H1 (cell line): ENCODE data around the gene AMHR2. TPM values are rescaled to one million over a fixed set of nuclear protein-coding genes. Genes with fewer than 3 reads are reported as not detected.

Experiments used
- ASH2L ChIP-seq: fragments of 200-600, 300-600 bp; sonication (generic); IDR thresholded peaks from one replicate; pipeline ENCODE4 v1.7.1; 2017; ENCODE audit warnings: low read length
- BCL11A ChIP-seq, 2 experiments: IDR thresholded peaks; one replicate each; pipeline ENCODE4 v1.6.1; 2011; ENCODE audit warnings: low read depth in 2 of 2, low read length in 2 of 2, mild to moderate bottlenecking in 2 of 2
- KDM5A ChIP-seq: fragments of 200-600 bp; IDR thresholded peaks from 2 replicates; pipeline ENCODE4 v1.7.1; 2012; ENCODE audit warnings: mild to moderate bottlenecking, low read length, inconsistent platforms, mixed read lengths
- MAFK ChIP-seq: IDR thresholded peaks from 2 replicates; pipeline ENCODE4 v1.6.1; 2012; ENCODE audit warnings: low read depth, mild to moderate bottlenecking, improper control_type of control experiment, low read length
- MAX ChIP-seq: IDR thresholded peaks from 2 replicates; pipeline ENCODE4 v1.6.1; 2012; ENCODE audit warnings: inconsistent platforms
- POU5F1 ChIP-seq: IDR thresholded peaks from 2 replicates; pipeline ENCODE4 v1.6.1; 2011; ENCODE audit warnings: low read depth, mild to moderate bottlenecking, low read length, moderate library complexity
- SP1 ChIP-seq: IDR thresholded peaks from 2 replicates; pipeline ENCODE4 v1.6.1; 2011; ENCODE audit warnings: low read depth, low read length
- TBP ChIP-seq: IDR thresholded peaks from 2 replicates; pipeline ENCODE4 v1.6.1; 2011; ENCODE audit warnings: low read depth, low read length, improper control_type of control experiment
- polyA plus RNA-seq, 7 experiments: library from polyadenylated mRNA; depleted of rRNA in 3 of 7; stranded (reverse) in 5 of 7; unstranded in 2 of 7; fragments of >200 nt in 5 of 7; fragments of 200-250 nt in 2 of 7; gene quantifications; 1 replicate in 5 of 7; 2 replicates in 1 of 7; 4 replicates in 1 of 7; pipeline versions ENCODE4 v1.2.1 to v1.2.3, GENCODE V29; 2011 to 2013; ENCODE audit warnings: missing spikeins in 2 of 7, mixed read lengths in 2 of 7
- total RNA-seq: library from RNA; stranded (reverse); fragmentation: NEBNext Ultra II Directional; extraction: Animal tissue kit (Norgen Biotek cat#: 25700); gene quantifications from 2 replicates; pipeline ENCODE4 v1.2.1, GENCODE V29; 2021

AMHR2 gene
- total and polyA plus RNA-seq, 2 of the 8 experiments (the other 6 are each of a cell fraction or from before 2014, with no cell fraction given) = 0.29 to 0.35 TPM

- TF ChIP-seq ASH2L (peak; percentile 93), MAX (peak; percentile 66), POU5F1 (0 out of 2 replicates have a peak, but pooled peaks have one; percentile 15), KDM5A (no peak), BCL11A (IDR thresholded peaks at IDR 0.05; ENCODE audit: low read depth in 2 of 2, low read length in 2 of 2) (no peak), MAFK (no peak), SP1 (no peak), TBP (no peak)
These were observed 28.8 kb downstream of the AMHR2 start (continued) for GRCh38 chr12:53452159-53453077.
